Thoracic aorta (tissue), 2 donors: ENCODE data around the gene CCDC85C. TPM values are rescaled to one million over a fixed set of nuclear protein-coding genes. Genes with fewer than 3 reads are reported as not detected.

ENCODE experiments used
- ATAC-seq: fragments of 150-250 bp; one replicate; pipeline ENCODE4 v1.8.0; 2017; ENCODE audit warnings: low read depth; ENCODE audit not compliant: insufficient number of reproducible peaks, low FRiP score
- DNase-seq: peaks from one replicate; pipeline ENCODE4 v3.0.0-alpha.2; 2020; ENCODE audit warnings: low spot score
- H3K27ac ChIP-seq, 2 donors: fragments of 200-600 bp; sonication (generic); 1 replicate in 1 of 2; 2 replicates in 1 of 2; pipeline ENCODE4 v1.5.1; 2016; ENCODE audit warnings: mild to moderate bottlenecking in 2 of 2, moderate library complexity in 2 of 2
- H3K27me3 ChIP-seq: fragments of 200-600 bp; sonication (generic); replicated peaks from 2 replicates; pipeline ENCODE4 v1.6.0; 2016; ENCODE audit warnings: mild to moderate bottlenecking; ENCODE audit not compliant: insufficient read depth
- H3K36me3 ChIP-seq: fragments of 200-600 bp; sonication (generic); one replicate; pipeline ENCODE4 v1.5.1; 2016
- H3K4me1 ChIP-seq, 2 donors: fragments of 200-600 bp; sonication (generic); 1 replicate in 1 of 2; 2 replicates in 1 of 2; pipeline versions ENCODE4 v1.5.1 to v1.6.0; 2016; ENCODE audit warnings: low read depth in 2 of 2, mild to moderate bottlenecking in 1 of 2; ENCODE audit not compliant: control insufficient read depth in 1 of 2
- H3K4me3 ChIP-seq: fragments of 200-600 bp; sonication (generic); 2 replicates; pipeline ENCODE4 v1.5.1; 2016; ENCODE audit warnings: mild to moderate bottlenecking
- H3K9me3 ChIP-seq: fragments of 200-600 bp; sonication (generic); 2 replicates; pipeline ENCODE4 v1.5.1; 2016
- CTCF ChIP-seq: fragments of 200-600 bp; sonication (generic); IDR thresholded peaks from one replicate; pipeline ENCODE4 v1.5.1; 2019; ENCODE audit warnings: antibody characterized with exemption
- total RNA-seq, 2 donors: library from RNA; depleted of rRNA; stranded (reverse); fragments of >200 nt; gene quantifications; one replicate each; pipeline versions ENCODE4 v1.1.0 to v1.2.3, GENCODE V29; 2016

CCDC85C gene
- total RNA-seq, 2 donors from 2014 or later: 1.5 to 4.1 TPM

DNA sequence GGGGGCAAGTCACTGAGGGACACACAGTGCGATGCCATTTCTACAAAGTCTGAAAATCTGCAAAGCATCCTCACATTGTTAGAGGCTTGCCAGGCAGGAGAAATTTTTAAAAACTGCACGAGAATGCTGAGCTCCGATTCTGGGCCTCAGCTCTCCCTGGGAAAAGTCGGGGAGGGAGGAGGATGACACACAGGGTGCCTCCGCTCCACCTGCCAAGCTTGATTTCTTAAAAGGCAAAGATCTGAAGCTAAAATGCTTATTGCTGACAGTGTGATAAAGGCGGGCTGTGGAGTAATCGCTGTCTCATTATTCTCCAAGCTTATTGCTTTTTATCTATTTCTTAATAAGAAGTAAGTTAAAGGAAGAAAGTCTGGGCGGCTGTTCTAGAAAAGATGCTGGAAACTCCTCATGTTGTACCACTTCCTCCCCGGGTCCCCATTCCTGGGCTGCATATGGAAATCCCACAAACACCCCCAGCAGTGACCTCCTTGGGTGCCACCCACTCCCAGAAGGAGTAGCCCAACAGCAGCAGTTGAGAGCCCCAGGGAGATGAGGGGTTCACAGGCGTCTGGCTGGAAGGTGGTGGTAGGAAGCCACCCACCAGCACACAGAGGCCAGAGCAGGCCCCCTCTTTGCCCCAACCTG lies 55.0 kb downstream of the CCDC85C start:
- H3K4me1 ChIP-seq: no peaks in the 10 kb centered on the region
- TF ChIP-seq CTCF: no peak
- no peaks in the 10 kb centered on the region for H3K27me3 ChIP-seq
- ATAC-seq: no peak
- no peak for DNase-seq
- no peaks in the 10 kb centered on the region for H3K36me3 ChIP-seq
- H3K9me3 ChIP-seq: no peaks in the 10 kb centered on the region
- no peak overlapping the region for H3K27ac ChIP-seq
- no peak overlapping the region for H3K4me3 ChIP-seq

DNA sequence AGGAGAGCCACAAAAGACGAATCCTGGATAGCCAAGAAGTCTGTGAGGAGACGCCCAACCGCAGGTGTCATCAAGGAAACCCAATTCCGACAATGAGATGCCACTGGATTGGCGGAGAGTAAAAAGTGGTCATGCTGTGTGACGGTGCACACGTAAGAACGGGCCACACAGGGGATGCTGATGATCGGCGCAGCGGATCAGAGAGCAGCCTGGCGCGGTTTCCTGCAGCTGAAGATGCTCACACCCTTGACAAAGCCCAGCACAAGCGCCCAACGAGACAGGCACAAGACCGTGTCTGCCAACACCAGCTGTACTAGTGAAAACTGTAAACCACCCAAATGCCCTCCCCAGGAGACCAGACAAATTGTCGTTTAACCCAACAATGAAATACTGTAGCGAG lies 55.8 kb downstream of the CCDC85C start:
- no peak for TF ChIP-seq CTCF
- Histone ChIP-seq H3K9me3 (no peaks in the 10 kb centered on the region), H3K27me3 (no peaks in the 10 kb centered on the region), H3K27ac (no peak overlapping the region), H3K36me3 (no peaks in the 10 kb centered on the region), H3K4me3 (no peak overlapping the region), H3K4me1 (no peaks in the 10 kb centered on the region)
- ATAC-seq (no peak), DNase-seq (no peak)

DNA sequence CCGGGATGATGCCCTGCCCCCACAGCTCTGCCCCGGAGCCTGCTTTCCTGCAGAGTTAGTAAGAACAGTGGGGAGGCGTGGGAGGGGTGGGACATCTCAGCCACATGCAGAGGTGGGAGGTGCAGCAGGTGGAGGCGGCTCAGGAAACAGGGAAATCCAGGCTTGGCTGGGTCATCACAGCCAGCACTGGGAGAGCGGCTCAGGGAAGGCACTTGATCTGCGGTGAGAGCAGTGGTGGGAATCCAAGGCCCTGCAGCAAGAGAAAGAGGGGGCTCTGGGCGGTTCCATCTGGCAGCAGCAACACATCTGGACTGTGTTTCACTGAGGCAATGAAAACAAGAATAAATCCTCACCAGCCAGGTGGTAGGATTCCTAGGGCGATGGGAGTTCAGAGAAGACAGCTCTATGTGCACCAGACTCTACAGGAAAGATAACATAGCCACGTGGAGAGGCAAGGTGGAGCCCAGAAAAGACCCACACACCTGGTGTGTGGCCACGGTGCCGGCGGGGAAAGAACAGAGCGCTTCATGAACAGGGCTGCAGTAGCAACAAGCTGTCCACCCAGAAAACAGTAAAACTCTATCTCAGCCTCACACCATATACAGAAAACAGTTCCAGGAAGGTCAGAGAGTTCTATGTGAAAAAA lies 57.6 kb downstream of the CCDC85C start:
- ATAC-seq (no peak), DNase-seq (no peak)
- Histone ChIP-seq H3K4me1 (no peaks in the 10 kb centered on the region), H3K27ac (no peak overlapping the region), H3K4me3 (no peak overlapping the region), H3K9me3 (no peaks in the 10 kb centered on the region), H3K27me3 (no peaks in the 10 kb centered on the region), H3K36me3 (no peaks in the 10 kb centered on the region)
- TF ChIP-seq CTCF: no peak

DNA sequence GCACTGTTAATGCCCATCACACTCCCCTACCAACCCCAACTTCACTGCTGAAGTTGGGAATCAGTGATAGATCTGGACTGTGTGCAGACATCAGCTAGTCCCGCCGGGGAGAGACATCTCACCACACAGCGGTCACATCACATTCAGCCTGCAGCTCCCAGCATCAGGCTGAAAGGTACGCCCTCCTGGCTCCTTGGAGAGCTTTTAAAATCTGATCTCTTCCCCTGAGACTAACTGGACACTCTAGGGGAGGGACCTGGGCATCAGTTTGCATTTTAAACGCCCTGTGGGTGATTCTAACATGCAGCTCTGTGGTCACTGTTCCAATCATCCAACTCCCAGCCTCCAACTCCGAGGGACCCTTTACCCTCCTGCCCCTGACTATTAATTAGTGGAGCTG lies 58.4 kb downstream of the CCDC85C start:
- ATAC-seq (no peak), DNase-seq (no peak)
- no peak for TF ChIP-seq CTCF
- H3K4me3 ChIP-seq: no peak overlapping the region
- H3K9me3 ChIP-seq: no peaks in the 10 kb centered on the region
- no peak overlapping the region for H3K27ac ChIP-seq
- no peaks in the 10 kb centered on the region for H3K27me3 ChIP-seq
- no peaks in the 10 kb centered on the region for H3K36me3 ChIP-seq
- H3K4me1 ChIP-seq: no peaks in the 10 kb centered on the region

GRCh38 chr14:99544991-99545390 lies 59.0 kb downstream of the CCDC85C start:
- DNase-seq (no peak), ATAC-seq (no peak)
- Histone ChIP-seq H3K36me3 (no peaks in the 10 kb centered on the region), H3K4me1 (no peaks in the 10 kb centered on the region), H3K9me3 (no peaks in the 10 kb centered on the region), H3K27ac (no peak overlapping the region), H3K4me3 (no peak overlapping the region), H3K27me3 (no peaks in the 10 kb centered on the region)
- no peak for TF ChIP-seq CTCF
